SU-DHL-6 (cell line): ENCODE measurements around the gene PLB1.

ENCODE experiments used
- H2AFZ ChIP-seq: fragments of 200-600 bp; sonication (generic); 2 replicates; pipeline ENCODE4 v1.6.1; 2014; ENCODE audit warnings: low read depth, mild to moderate bottlenecking, moderate library complexity, mixed read lengths, antibody characterized with exemption, low read length; ENCODE audit not compliant: severe bottlenecking
- H3F3A ChIP-seq: fragments of 200-600 bp; shearing (Covaris generic); 2 replicates; pipeline ENCODE4 v1.6.0; 2016; ENCODE audit warnings: antibody characterized with exemption, mild to moderate bottlenecking; ENCODE audit not compliant: insufficient read depth
- H3K27ac ChIP-seq: fragments of 200-600 bp; sonication (generic); 2 replicates; pipeline ENCODE4 v1.5.1; 2016; ENCODE audit warnings: low read depth, mild to moderate bottlenecking, low read length, moderate library complexity, mixed read lengths
- H3K27me3 ChIP-seq: fragments of 200-600 bp; sonication (generic), shearing (Covaris generic); 2 replicates; pipeline ENCODE4 v1.6.0; 2014; ENCODE audit warnings: mild to moderate bottlenecking, low read length
- H3K36me3 ChIP-seq: fragments of 200-600 bp; sonication (generic); 2 replicates; pipeline ENCODE4 v1.6.1; 2014; ENCODE audit warnings: mild to moderate bottlenecking, low read length, mixed read lengths
- H3K4me2 ChIP-seq: fragments of 300-600, 200-600 bp; shearing (Covaris generic), sonication (generic); 2 replicates; pipeline ENCODE4 v1.6.0; 2014; ENCODE audit warnings: low read length, low read depth, mild to moderate bottlenecking; ENCODE audit not compliant: poor library complexity, severe bottlenecking
- H3K4me3 ChIP-seq: fragments of 200-600 bp; sonication (generic); 2 replicates; pipeline ENCODE4 v1.5.1; 2014; ENCODE audit warnings: antibody characterized with exemption, low read length, mild to moderate bottlenecking, mixed read lengths; ENCODE audit not compliant: insufficient read depth, poor library complexity, severe bottlenecking
- H3K79me2 ChIP-seq: fragments of 200-600 bp; sonication (generic); 2 replicates; pipeline ENCODE4 v1.6.1; 2014; ENCODE audit warnings: mild to moderate bottlenecking, low read length, moderate library complexity; ENCODE audit not compliant: insufficient read depth
- H3K9ac ChIP-seq: fragments of 200-600 bp; sonication (generic); 2 replicates; pipeline ENCODE4 v1.7.0; 2014; ENCODE audit warnings: mild to moderate bottlenecking, low read length
- H3K9me2 ChIP-seq: fragments of 200-600 bp; sonication (generic); replicated peaks from 2 replicates; pipeline ENCODE4 v1.6.1; 2014; ENCODE audit warnings: low read length; ENCODE audit not compliant: insufficient read depth
- H3K9me3 ChIP-seq: fragments of 200-600 bp; sonication (generic); 2 replicates; pipeline ENCODE4 v1.6.1; 2014; ENCODE audit warnings: low read length, mixed read lengths; ENCODE audit not compliant: insufficient read depth
- H4K20me1 ChIP-seq: fragments of 200-600 bp; sonication (generic); 2 replicates; pipeline ENCODE4 v1.6.1; 2014; ENCODE audit warnings: low read depth, mild to moderate bottlenecking, antibody characterized with exemption, low read length, moderate library complexity, mixed read lengths
- CTCF ChIP-seq: fragments of 200-600 bp; sonication (generic); IDR thresholded peaks from one replicate; pipeline ENCODE4 v1.5.1; 2017; ENCODE audit warnings: antibody characterized with exemption, mild to moderate bottlenecking, low read length, moderate library complexity; ENCODE audit not compliant: insufficient read depth, poor library complexity, severe bottlenecking
- EZH2phosphoT487 ChIP-seq: fragments of 200-600 bp; sonication (generic), shearing (Covaris generic); conservative IDR thresholded peaks from 2 replicates; pipeline ENCODE4 v1.6.1; 2018; ENCODE audit warnings: mild to moderate bottlenecking, antibody characterized with exemption, low read length, moderate library complexity, mixed read lengths

PLB1 gene

GRCh38 chr2:28676152-28676835 is 180.4 kb downstream of the PLB1 start:
- no peak for TF ChIP-seq CTCF
- no peak for TF ChIP-seq EZH2phosphoT487
- no peak overlapping the region for H3K9ac ChIP-seq
- H3K36me3 ChIP-seq = no peaks in the 10 kb centered on the region
- no peak overlapping the region for H3K4me2 ChIP-seq
- no peaks in the 10 kb centered on the region for H3K79me2 ChIP-seq
- H4K20me1 ChIP-seq = no peaks in the 10 kb centered on the region
- H3K27ac ChIP-seq = no peak overlapping the region
- H3K4me3 ChIP-seq = no peak overlapping the region
- H3F3A ChIP-seq = no peaks in the 10 kb centered on the region
- H3K9me2 ChIP-seq = no peaks in the 10 kb centered on the region
- H3K9me3 ChIP-seq = no peaks in the 10 kb centered on the region
- no peak overlapping the region for H2AFZ ChIP-seq
- no peaks in the 10 kb centered on the region for H3K27me3 ChIP-seq

GRCh38 chr2:28678175-28678855 is 182.5 kb downstream of the PLB1 start:
- Histone ChIP-seq H3K27me3 (no peaks in the 10 kb centered on the region), H3K9ac (no peak overlapping the region), H3K9me3 (no peaks in the 10 kb centered on the region), H3F3A (no peaks in the 10 kb centered on the region), H3K79me2 (no peaks in the 10 kb centered on the region), H3K27ac (no peak overlapping the region), H3K4me2 (no peak overlapping the region), H3K9me2 (no peaks in the 10 kb centered on the region), H3K4me3 (no peak overlapping the region), H4K20me1 (no peaks in the 10 kb centered on the region), H3K36me3 (no peaks in the 10 kb centered on the region), H2AFZ (no peak overlapping the region)
- TF ChIP-seq EZH2phosphoT487 (no peak), CTCF (no peak)

- no peaks in the 10 kb centered on the region for H4K20me1 ChIP-seq
- H3F3A ChIP-seq = no peaks in the 10 kb centered on the region
- TF ChIP-seq CTCF (no peak), EZH2phosphoT487 (no peak)
Measured at GRCh38 chr2:28678944-28679343, 183.1 kb downstream of the PLB1 start.

More at GRCh38 chr2:28678944-28679343, 183.1 kb downstream of the PLB1 start:
- H3K4me3 ChIP-seq = no peak overlapping the region
- H3K9me3 ChIP-seq = no peaks in the 10 kb centered on the region
- H3K27me3 ChIP-seq = no peaks in the 10 kb centered on the region
- H3K79me2 ChIP-seq = no peaks in the 10 kb centered on the region
- no peaks in the 10 kb centered on the region for H3K9me2 ChIP-seq
- no peak overlapping the region for H3K9ac ChIP-seq
- no peak overlapping the region for H3K4me2 ChIP-seq
- H3K27ac ChIP-seq = no peak overlapping the region
- H2AFZ ChIP-seq = no peak overlapping the region
- no peaks in the 10 kb centered on the region for H3K36me3 ChIP-seq
